T-helper 1 cell treated with Interleukin-12 subunit alpha and Interleukin-12 subunit beta and Interleukin-4 antibody, amounts not matched to agents 30 μg/mL and 1 μg/mL, for 36 hours (primary cell): ENCODE data around the gene LRRC37A3.
"Not testable (repeated sequence)": the region's sequence is repeated elsewhere in the genome, so short reads cannot be mapped to it uniquely, and the experiment has no call there.

Experiments used
- H3K27ac Mint-ChIP-seq: one replicate; pipeline ENCODE4 v1.8.0; 2021; ENCODE audit warnings: mild to moderate bottlenecking, mixed read lengths
- H3K27me3 Mint-ChIP-seq: one replicate; pipeline ENCODE4 v1.8.0; 2021; ENCODE audit warnings: low read depth, mixed read lengths
- H3K36me3 Mint-ChIP-seq: one replicate; pipeline ENCODE4 v1.8.0; 2021; ENCODE audit warnings: low read depth, mixed read lengths
- H3K4me1 Mint-ChIP-seq: one replicate; pipeline ENCODE4 v1.8.0; 2021; ENCODE audit warnings: low read depth, mixed read lengths
- H3K4me3 Mint-ChIP-seq: one replicate; pipeline ENCODE4 v1.8.0; 2021; ENCODE audit warnings: mild to moderate bottlenecking, moderate library complexity, mixed read lengths
- H3K9me3 Mint-ChIP-seq: one replicate; pipeline ENCODE4 v1.8.0; 2021; ENCODE audit warnings: mixed read lengths

The LRRC37A3 gene

DNA sequence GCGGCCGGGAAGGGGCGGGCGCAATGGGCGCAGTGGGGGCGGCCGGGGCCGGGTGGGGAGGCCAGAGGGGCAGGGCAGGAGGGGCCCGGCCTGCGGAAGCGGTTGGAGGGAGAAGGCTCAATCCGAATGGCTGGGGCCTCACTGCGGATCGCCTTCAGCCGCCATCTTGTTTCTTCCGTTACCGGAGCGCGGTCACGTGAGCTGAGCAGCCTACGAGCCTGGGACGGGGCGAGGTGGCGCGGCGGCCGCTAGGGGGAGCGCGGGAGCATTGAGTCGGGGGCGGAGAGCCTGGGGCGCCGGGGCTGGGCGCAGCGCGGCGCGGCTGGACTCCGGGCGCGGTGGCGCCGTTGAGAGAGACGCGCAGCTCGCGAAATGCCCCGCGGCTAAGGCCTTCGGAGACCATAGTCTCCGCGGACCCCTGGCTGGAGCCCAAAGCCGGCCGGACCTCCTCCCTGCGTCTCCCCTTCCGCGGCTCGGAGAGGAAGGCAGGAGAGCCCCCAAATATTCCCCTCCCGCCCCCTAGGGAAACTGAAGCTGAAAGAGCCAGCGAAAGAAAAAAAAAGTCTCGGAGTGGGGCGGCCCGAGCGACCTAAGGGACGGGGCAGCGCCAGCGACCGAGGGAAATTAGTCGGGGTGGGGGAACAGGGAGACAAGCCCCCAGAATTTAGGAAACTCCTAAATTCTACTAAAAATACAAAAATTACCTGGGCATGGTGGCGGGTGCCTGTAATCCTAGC, at the start of gene LRRC37A3:
LRRC37A3 (minus strand) TSS at position 190 of the 737 bp plus-strand sequence. CDS start 22,221 bp downstream, outside the sequence.
- H3K4me3 Mint-ChIP-seq = peak within 1 kb of the TSS; percentile 85
- peak within 1 kb of the TSS; percentile 89 for H3K27ac Mint-ChIP-seq
- not testable (repeated sequence) for H3K9me3 Mint-ChIP-seq, H3K36me3 Mint-ChIP-seq, H3K27me3 Mint-ChIP-seq
- peaks cover 12% of the 10 kb centered on the region for H3K4me1 Mint-ChIP-seq

DNA sequence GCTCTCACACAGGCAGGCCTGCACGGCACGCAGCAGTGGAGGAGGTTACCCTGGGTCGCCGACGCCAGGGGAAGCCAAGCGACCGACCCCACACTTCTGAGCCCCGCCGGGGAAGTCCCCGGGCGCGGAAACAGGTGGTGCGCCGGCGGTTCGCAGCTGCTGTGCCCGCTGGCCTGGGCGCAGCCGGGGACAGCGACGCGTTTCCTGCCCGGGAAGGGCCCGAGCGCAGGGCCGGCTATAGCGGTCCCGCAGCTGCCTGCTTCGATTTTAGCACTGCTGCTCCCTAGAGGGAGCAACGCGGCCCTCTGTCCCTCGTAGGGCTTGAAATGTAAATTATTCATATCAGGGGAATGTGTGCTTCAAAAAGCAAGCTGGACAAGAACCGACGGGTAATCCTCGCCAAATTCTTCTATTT, 46.6 kb upstream of the LRRC37A3 start:
- H3K36me3 Mint-ChIP-seq, H3K27me3 Mint-ChIP-seq, H3K27ac Mint-ChIP-seq, H3K9me3 Mint-ChIP-seq: not testable (repeated sequence)
- H3K4me3 Mint-ChIP-seq = peak overlapping the region; percentile 34
- peaks cover 46% of the 10 kb centered on the region for H3K4me1 Mint-ChIP-seq

- H3K27ac Mint-ChIP-seq = peak overlapping the region; percentile 78
- not testable (repeated sequence) for H3K36me3 Mint-ChIP-seq, H3K9me3 Mint-ChIP-seq, H3K27me3 Mint-ChIP-seq
- H3K4me1 Mint-ChIP-seq = peaks cover 44% of the 10 kb centered on the region
- peak overlapping the region; percentile 57 for H3K4me3 Mint-ChIP-seq
Observed at GRCh38 chr17:64965256-64965872, 46.1 kb upstream of the LRRC37A3 start.

- Mint-ChIP-seq H3K9me3 (no peaks in the 10 kb centered on the region), H3K4me3 (no peak overlapping the region), H3K36me3 (no peaks in the 10 kb centered on the region), H3K27ac (no peak overlapping the region), H3K4me1 (peaks cover 43% of the 10 kb centered on the region), H3K27me3 (peaks cover 7% of the 10 kb centered on the region)
Observed at GRCh38 chr17:64964796-64965195, 45.5 kb upstream of the LRRC37A3 start.

- peaks cover 39% of the 10 kb centered on the region for H3K4me1 Mint-ChIP-seq
- not testable (repeated sequence) for H3K36me3 Mint-ChIP-seq, H3K9me3 Mint-ChIP-seq, H3K4me3 Mint-ChIP-seq, H3K27me3 Mint-ChIP-seq, H3K27ac Mint-ChIP-seq
Observed at GRCh38 chr17:64963814-64964213, 44.5 kb upstream of the LRRC37A3 start.

GRCh38 chr17:64961563-64962378, 42.5 kb upstream of the LRRC37A3 start:
- H3K36me3 Mint-ChIP-seq, H3K27me3 Mint-ChIP-seq, H3K4me3 Mint-ChIP-seq, H3K9me3 Mint-ChIP-seq, H3K27ac Mint-ChIP-seq: not testable (repeated sequence)
- H3K4me1 Mint-ChIP-seq = peaks cover 23% of the 10 kb centered on the region

DNA sequence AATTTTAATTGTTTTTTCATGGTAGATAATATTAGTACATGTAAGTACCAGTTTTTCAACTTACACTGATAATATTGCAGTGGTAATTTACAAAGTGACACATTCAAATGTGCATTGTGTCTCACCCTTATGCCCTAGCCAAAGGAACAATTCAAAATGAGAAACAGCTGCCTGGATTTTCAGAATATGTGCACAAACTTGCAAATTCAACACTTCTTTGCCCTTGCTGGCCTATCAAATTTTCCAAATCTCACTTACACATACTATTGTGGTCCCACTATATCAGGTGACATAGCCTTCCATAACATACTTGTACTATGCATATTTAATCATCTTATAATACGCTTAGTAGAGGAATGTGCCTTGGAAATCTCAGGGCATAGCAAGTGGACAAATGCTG, 32.6 kb upstream of the LRRC37A3 start:
- H3K27ac Mint-ChIP-seq = no peak overlapping the region
- no peaks in the 10 kb centered on the region for H3K36me3 Mint-ChIP-seq
- H3K4me1 Mint-ChIP-seq = no peaks in the 10 kb centered on the region

GRCh38 chr17:64950871-64951270, 31.6 kb upstream of the LRRC37A3 start:
- peaks cover 17% of the 10 kb centered on the region for H3K27me3 Mint-ChIP-seq

More for the DNA sequence above, 32.6 kb upstream of the LRRC37A3 start:
- Mint-ChIP-seq H3K4me3 (no peak overlapping the region), H3K9me3 (no peaks in the 10 kb centered on the region), H3K27me3 (peaks cover 9% of the 10 kb centered on the region)

DNA sequence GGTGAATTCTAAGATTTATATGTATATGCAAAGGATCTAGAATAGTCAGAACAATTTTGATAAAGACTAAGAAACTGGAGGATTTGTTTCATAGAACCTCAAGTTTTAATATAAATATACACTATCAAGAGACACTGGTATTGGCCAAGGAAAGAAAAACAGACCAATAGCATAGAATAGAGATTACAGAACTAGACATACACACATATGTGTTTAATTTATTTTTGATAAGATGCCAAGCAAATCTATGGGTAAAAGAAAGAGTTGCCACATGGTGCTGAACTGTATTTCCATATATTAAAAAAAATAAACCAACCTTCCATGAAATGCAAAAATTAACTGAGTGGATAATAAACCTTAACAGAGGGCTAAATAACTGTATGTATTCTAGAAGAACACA, 27.9 kb upstream of the LRRC37A3 start:
- Mint-ChIP-seq H3K4me3 (no peak overlapping the region), H3K9me3 (no peaks in the 10 kb centered on the region), H3K27me3 (peaks cover 27% of the 10 kb centered on the region), H3K36me3 (no peaks in the 10 kb centered on the region), H3K4me1 (no peaks in the 10 kb centered on the region), H3K27ac (no peak overlapping the region)

More at GRCh38 chr17:64950871-64951270, 31.6 kb upstream of the LRRC37A3 start:
- Mint-ChIP-seq H3K36me3 (no peaks in the 10 kb centered on the region), H3K9me3 (no peaks in the 10 kb centered on the region), H3K27ac (no peak overlapping the region), H3K4me3 (no peak overlapping the region), H3K4me1 (no peaks in the 10 kb centered on the region)

- H3K27me3 Mint-ChIP-seq = peaks cover 21% of the 10 kb centered on the region
- no peaks in the 10 kb centered on the region for H3K36me3 Mint-ChIP-seq
- H3K27ac Mint-ChIP-seq = no peak overlapping the region
- no peak overlapping the region for H3K4me3 Mint-ChIP-seq
- no peaks in the 10 kb centered on the region for H3K9me3 Mint-ChIP-seq
- H3K4me1 Mint-ChIP-seq = peaks cover 11% of the 10 kb centered on the region
Observed at GRCh38 chr17:64941761-64942160, 22.5 kb upstream of the LRRC37A3 start.

DNA sequence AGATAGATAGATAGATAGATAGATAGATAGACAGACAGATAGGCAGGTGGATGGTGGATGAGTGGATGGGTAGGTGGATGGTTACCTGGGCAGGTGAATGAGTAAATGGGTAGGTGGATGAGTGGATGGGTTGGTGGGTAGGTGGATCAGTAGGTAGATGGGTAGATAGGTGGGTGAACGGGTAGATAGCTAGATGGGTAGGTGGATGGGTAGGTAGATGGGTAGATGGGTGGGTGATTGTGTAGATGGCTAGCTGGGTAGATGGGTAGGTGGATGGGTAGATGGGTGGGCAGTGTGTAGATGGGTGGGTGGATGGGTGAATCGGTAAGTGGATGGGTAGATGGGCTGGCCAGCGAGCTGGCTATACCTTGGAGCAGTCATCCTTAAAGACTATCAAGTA, 21.8 kb upstream of the LRRC37A3 start:
- Mint-ChIP-seq H3K36me3 (no peaks in the 10 kb centered on the region), H3K27me3 (peaks cover 16% of the 10 kb centered on the region), H3K27ac (no peak overlapping the region), H3K9me3 (no peaks in the 10 kb centered on the region), H3K4me1 (peaks cover 11% of the 10 kb centered on the region), H3K4me3 (no peak overlapping the region)

DNA sequence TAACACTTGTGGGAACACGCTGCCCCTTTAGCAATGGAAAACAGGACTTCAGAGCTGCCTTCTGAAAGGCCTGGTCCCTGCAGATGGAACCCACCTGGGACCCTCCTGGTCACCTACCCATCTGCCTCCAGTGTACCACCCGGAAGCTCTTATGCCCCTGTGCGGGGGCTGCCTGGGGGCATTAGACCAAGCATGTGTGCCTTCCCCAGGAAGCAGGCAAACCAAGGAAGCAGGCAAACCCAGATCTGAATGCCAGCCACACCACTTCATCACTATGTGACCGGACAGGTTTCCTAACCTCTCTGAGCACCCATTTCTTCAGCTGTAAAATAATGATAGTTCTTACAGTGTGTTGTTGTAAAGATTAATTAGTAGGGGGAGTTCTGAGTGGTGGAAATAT, 20.8 kb upstream of the LRRC37A3 start:
- Mint-ChIP-seq H3K27ac (no peak overlapping the region), H3K4me1 (peaks cover 11% of the 10 kb centered on the region), H3K9me3 (no peaks in the 10 kb centered on the region), H3K36me3 (no peaks in the 10 kb centered on the region), H3K4me3 (no peak overlapping the region), H3K27me3 (peaks cover 8% of the 10 kb centered on the region)

- Mint-ChIP-seq H3K9me3 (no peaks in the 10 kb centered on the region), H3K27me3 (peaks cover 5% of the 10 kb centered on the region), H3K4me1 (peaks cover 11% of the 10 kb centered on the region), H3K27ac (no peak overlapping the region), H3K4me3 (no peak overlapping the region), H3K36me3 (no peaks in the 10 kb centered on the region)
Observed at GRCh38 chr17:64938925-64939474, 19.7 kb upstream of the LRRC37A3 start.

DNA sequence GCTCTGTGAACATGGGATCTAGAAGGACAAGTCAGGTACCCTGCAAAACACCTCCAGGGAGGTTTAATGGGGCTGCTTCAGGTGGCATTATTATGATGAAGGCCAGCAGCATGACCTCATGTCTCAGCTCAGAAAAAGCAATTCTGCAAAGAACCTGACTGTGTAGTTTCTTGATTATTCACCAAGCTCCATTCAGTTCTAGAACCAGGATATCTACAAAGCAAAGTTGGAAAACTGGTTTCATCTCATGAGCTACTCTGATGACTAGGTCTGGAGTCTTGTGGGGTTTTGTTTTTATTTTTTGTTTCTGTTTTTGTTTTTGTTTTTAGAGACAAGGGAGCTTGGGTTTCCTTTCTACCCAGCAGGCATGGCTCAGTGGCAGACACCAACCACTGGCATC, 19.0 kb upstream of the LRRC37A3 start:
- peak overlapping the region; percentile 24 for H3K27ac Mint-ChIP-seq

More for the DNA sequence above, 19.0 kb upstream of the LRRC37A3 start:
- H3K4me3 Mint-ChIP-seq = no peak overlapping the region
- H3K9me3 Mint-ChIP-seq = no peaks in the 10 kb centered on the region
- H3K27me3 Mint-ChIP-seq = peaks cover 5% of the 10 kb centered on the region
- peaks cover 11% of the 10 kb centered on the region for H3K4me1 Mint-ChIP-seq
- no peaks in the 10 kb centered on the region for H3K36me3 Mint-ChIP-seq
